ENCODE results near the gene FNTB. TPM values are rescaled to one million over a fixed set of nuclear protein-coding genes. Genes with fewer than 3 reads are reported as not detected.
"Not testable (repeated sequence)": the region's sequence is repeated elsewhere in the genome, so short reads cannot be mapped to it uniquely, and the experiment has no call there.

Gene FNTB
- total RNA-seq, 4 donors from 2014 or later, result 40.6 to 44.6 (median 43.2) TPM

- no peak overlapping the region for H3K4me3 ChIP-seq
- TF ChIP-seq POLR2A (IDR thresholded peaks at IDR 0.05) (no peak), EP300 (IDR thresholded peaks at IDR 0.05) (no peak), POLR2AphosphoS5 (IDR thresholded peaks at IDR 0.05) (no peak), CTCF (IDR thresholded peaks at IDR 0.05) (no peak)
Observed at GRCh38 chr14:65028937-65029336, 42.2 kb downstream of the FNTB start.

GRCh38 chr14:65031321-65031720 lies 44.6 kb downstream of the FNTB start:
- Histone ChIP-seq H3K4me1 (peaks cover 19% of the 10 kb centered on the region), H3K36me3 (peaks cover 21% of the 10 kb centered on the region)
- H3K9me3 ChIP-seq; DNase-seq (ENCODE audit: low spot score in 2 of 2); H3K4me3 ChIP-seq; H3K27ac ChIP-seq; H3K27me3 ChIP-seq: not testable (repeated sequence)
- WGBS, result 98% methylated on average over 10 of the region's 10 CpGs

More at GRCh38 chr14:65028937-65029336, 42.2 kb downstream of the FNTB start:
- Histone ChIP-seq H3K9me3 (no peaks in the 10 kb centered on the region), H3K36me3 (peaks cover 21% of the 10 kb centered on the region), H3K4me1 (peaks cover 17% of the 10 kb centered on the region), H3K27me3 (no peaks in the 10 kb centered on the region), H3K27ac (no peak overlapping the region)
- WGBS, result 90% methylated on average over 3 of the region's 3 CpGs
- no peak for DNase-seq (ENCODE audit: low spot score in 2 of 2)

- H3K4me3 ChIP-seq, result no peak overlapping the region
- peaks cover 21% of the 10 kb centered on the region for H3K36me3 ChIP-seq
- TF ChIP-seq CTCF (IDR thresholded peaks at IDR 0.05), result no peak
- DNase-seq (ENCODE audit: low spot score in 2 of 2), result no peak
- WGBS, result 90% methylated on average over 11 of the region's 11 CpGs
- H3K9me3 ChIP-seq, result no peaks in the 10 kb centered on the region
- no peaks in the 10 kb centered on the region for H3K27me3 ChIP-seq
- H3K4me1 ChIP-seq, result peaks cover 13% of the 10 kb centered on the region
- H3K27ac ChIP-seq, result no peak overlapping the region
Observed at GRCh38 chr14:65032319-65032718, 45.6 kb downstream of the FNTB start.

GRCh38 chr14:65033181-65033580 lies 46.5 kb downstream of the FNTB start:
- H3K4me3 ChIP-seq, result no peak overlapping the region
- WGBS, result 91% methylated on average over 3 of the region's 3 CpGs

GRCh38 chr14:65034021-65034420 lies 47.3 kb downstream of the FNTB start:
- Histone ChIP-seq H3K36me3 (peaks cover 22% of the 10 kb centered on the region), H3K9me3 (no peaks in the 10 kb centered on the region), H3K27ac (no peak overlapping the region), H3K27me3 (no peaks in the 10 kb centered on the region), H3K4me3 (no peak overlapping the region), H3K4me1 (peaks cover 11% of the 10 kb centered on the region)
- DNase-seq (ENCODE audit: low spot score in 2 of 2), result no peak
- 80% methylated on average over 4 of the region's 4 CpGs for WGBS
- no peak for TF ChIP-seq POLR2AphosphoS5 (IDR thresholded peaks at IDR 0.05)
- no peak for TF ChIP-seq CTCF (IDR thresholded peaks at IDR 0.05)
- TF ChIP-seq POLR2A (IDR thresholded peaks at IDR 0.05), result no peak
- TF ChIP-seq EP300 (IDR thresholded peaks at IDR 0.05), result no peak

More at GRCh38 chr14:65033181-65033580, 46.5 kb downstream of the FNTB start:
- Histone ChIP-seq H3K4me1 (peaks cover 11% of the 10 kb centered on the region), H3K36me3 (peaks cover 21% of the 10 kb centered on the region), H3K27ac (no peak overlapping the region), H3K27me3 (no peaks in the 10 kb centered on the region), H3K9me3 (no peaks in the 10 kb centered on the region)
- TF ChIP-seq CTCF (IDR thresholded peaks at IDR 0.05) (no peak), EP300 (IDR thresholded peaks at IDR 0.05) (no peak), POLR2A (IDR thresholded peaks at IDR 0.05) (no peak), POLR2AphosphoS5 (IDR thresholded peaks at IDR 0.05) (no peak)
- DNase-seq (ENCODE audit: low spot score in 2 of 2), result no peak

- no peaks in the 10 kb centered on the region for H3K9me3 ChIP-seq
- TF ChIP-seq POLR2A (IDR thresholded peaks at IDR 0.05) (no peak), EP300 (IDR thresholded peaks at IDR 0.05) (no peak), POLR2AphosphoS5 (IDR thresholded peaks at IDR 0.05) (no peak), CTCF (IDR thresholded peaks at IDR 0.05) (no peak)
- no peak for DNase-seq (ENCODE audit: low spot score in 2 of 2)
- H3K4me3 ChIP-seq, result no peak overlapping the region
- H3K27me3 ChIP-seq, result no peaks in the 10 kb centered on the region
- peaks cover 26% of the 10 kb centered on the region for H3K36me3 ChIP-seq
- WGBS, result 45% methylated on average over 4 of the region's 4 CpGs
- H3K4me1 ChIP-seq, result peaks cover 11% of the 10 kb centered on the region
- no peak overlapping the region for H3K27ac ChIP-seq
Observed at GRCh38 chr14:65035049-65035448, 48.4 kb downstream of the FNTB start.

Measured in suprapubic skin (tissue), 4 donors.